H9 (cell line): Measurements from ENCODE around the gene ELAC1. TPM values are rescaled to one million over a fixed set of nuclear protein-coding genes. Genes with fewer than 3 reads are reported as not detected.

Source experiments
- DNase-seq: peaks from one replicate; pipeline ENCODE4 v3.0.0-alpha.2; 2017
- H2AFZ ChIP-seq: one replicate; pipeline ENCODE4 v1.6.1; 2013; ENCODE audit warnings: mild to moderate bottlenecking, low read length, control low read depth, moderate library complexity
- H2AK5ac ChIP-seq: 2 replicates; pipeline ENCODE4 v1.6.1; 2013; ENCODE audit warnings: low read length, control low read depth, mixed read lengths; ENCODE audit not compliant: insufficient read length
- H2BK120ac ChIP-seq: one replicate; pipeline ENCODE4 v1.6.1; 2013; ENCODE audit warnings: low read depth, mild to moderate bottlenecking, low read length, control low read depth, inconsistent platforms; ENCODE audit not compliant: poor library complexity, severe bottlenecking
- H2BK12ac ChIP-seq: 2 replicates; pipeline ENCODE4 v1.6.1; 2013; ENCODE audit warnings: low read length, control low read depth, mixed read lengths, low read depth; ENCODE audit not compliant: insufficient read length
- H2BK15ac ChIP-seq: 2 replicates; pipeline ENCODE4 v1.6.1; 2013; ENCODE audit warnings: low read depth, low read length, control low read depth
- H2BK20ac ChIP-seq: one replicate; pipeline ENCODE4 v1.6.1; 2013; ENCODE audit warnings: low read depth, mild to moderate bottlenecking, low read length, control low read depth, inconsistent platforms; ENCODE audit not compliant: poor library complexity, severe bottlenecking
- H2BK5ac ChIP-seq: 2 replicates; pipeline ENCODE4 v1.6.1; 2013; ENCODE audit warnings: low read length, control low read depth, mixed read lengths; ENCODE audit not compliant: insufficient read length
- H3K14ac ChIP-seq: 2 replicates; pipeline ENCODE4 v1.6.1; 2013; ENCODE audit warnings: low read length, control low read depth; ENCODE audit not compliant: insufficient read depth
- H3K18ac ChIP-seq: 2 replicates; pipeline ENCODE4 v1.6.1; 2013; ENCODE audit warnings: low read depth, mild to moderate bottlenecking, mixed read lengths, low read length, control low read depth; ENCODE audit not compliant: insufficient read length
- H3K23ac ChIP-seq: 2 replicates; pipeline ENCODE4 v1.6.1; 2013; ENCODE audit warnings: low read length, control low read depth, mixed read lengths, low read depth; ENCODE audit not compliant: insufficient read length
- H3K23me2 ChIP-seq: 2 replicates; pipeline ENCODE4 v1.6.1; 2013; ENCODE audit warnings: low read depth, mild to moderate bottlenecking, mixed read lengths, low read length, control low read depth; ENCODE audit not compliant: insufficient read length, poor library complexity, severe bottlenecking
- H3K27ac ChIP-seq: 2 replicates; pipeline ENCODE4 v1.5.1; 2013; ENCODE audit warnings: low read length, control low read depth, mixed read lengths, low read depth; ENCODE audit not compliant: insufficient read length
- H3K27me3 ChIP-seq: 2 replicates; pipeline ENCODE4 v1.6.1; 2013; ENCODE audit warnings: low read length, control low read depth, inconsistent platforms; ENCODE audit not compliant: insufficient read depth
- H3K4ac ChIP-seq: 2 replicates; pipeline ENCODE4 v1.6.1; 2013; ENCODE audit warnings: low read depth, mild to moderate bottlenecking, control low read depth, inconsistent platforms, low read length, moderate library complexity
- H3K4me1 ChIP-seq: 2 replicates; pipeline ENCODE4 v1.6.1; 2013; ENCODE audit warnings: low read length, control low read depth, inconsistent platforms; ENCODE audit not compliant: insufficient read depth
- H3K4me2 ChIP-seq: 2 replicates; pipeline ENCODE4 v1.6.1; 2013; ENCODE audit warnings: low read length, control low read depth, mixed read lengths; ENCODE audit not compliant: insufficient read length, insufficient read depth
- H3K56ac ChIP-seq: 2 replicates; pipeline ENCODE4 v1.6.1; 2013; ENCODE audit warnings: low read depth, mild to moderate bottlenecking, mixed read lengths, low read length, control low read depth; ENCODE audit not compliant: insufficient read length
- H3K79me1 ChIP-seq: 2 replicates; pipeline ENCODE4 v1.6.1; 2013; ENCODE audit warnings: low read depth, mild to moderate bottlenecking, moderate library complexity, low read length, control low read depth, inconsistent platforms; ENCODE audit not compliant: insufficient read depth, poor library complexity, severe bottlenecking
- H3K79me2 ChIP-seq: 2 replicates; pipeline ENCODE4 v1.6.1; 2013; ENCODE audit warnings: low read length, control low read depth, inconsistent platforms; ENCODE audit not compliant: insufficient read depth
- H3K9ac ChIP-seq: 2 replicates; pipeline ENCODE4 v1.6.1; 2013; ENCODE audit warnings: low read length, control low read depth, mixed read lengths; ENCODE audit not compliant: insufficient read length; ENCODE audit errors: extremely low read depth
- H3K9me3 ChIP-seq: one replicate; pipeline ENCODE4 v1.6.1; 2013; ENCODE audit warnings: low read depth, low read length, inconsistent platforms; ENCODE audit not compliant: control insufficient read depth
- H3T11ph ChIP-seq: one replicate; pipeline ENCODE4 v1.6.1; 2013; ENCODE audit warnings: mild to moderate bottlenecking, low read length, control low read depth, inconsistent platforms
- H4K20me1 ChIP-seq: one replicate; pipeline ENCODE4 v1.6.1; 2013; ENCODE audit not compliant: control insufficient read depth, insufficient read length, insufficient read depth
- H4K5ac ChIP-seq: 2 replicates; pipeline ENCODE4 v1.6.1; 2013; ENCODE audit warnings: low read depth, mild to moderate bottlenecking, mixed read lengths, low read length, control low read depth; ENCODE audit not compliant: insufficient read length
- H4K8ac ChIP-seq: replicated peaks from 2 replicates; pipeline ENCODE4 v1.6.1; 2013; ENCODE audit warnings: low read length, control low read depth, mixed read lengths, low read depth; ENCODE audit not compliant: insufficient read length
- H4K91ac ChIP-seq: 2 replicates; pipeline ENCODE4 v1.6.1; 2013; ENCODE audit warnings: low read depth, mild to moderate bottlenecking, moderate library complexity, mixed read lengths, low read length, control low read depth; ENCODE audit not compliant: insufficient read length
- H3K27ac Mint-ChIP-seq, 3 experiments: 2 replicates in 2 of 3; 3 replicates in 1 of 3; pipeline ENCODE4 v1.8.0; 2020 to 2021; ENCODE audit warnings: mixed read lengths in 3 of 3, mild to moderate bottlenecking in 1 of 3, moderate library complexity in 1 of 3
- H3K27me3 Mint-ChIP-seq: 2 replicates; pipeline ENCODE4 v1.8.0; 2021; ENCODE audit warnings: low read depth, mild to moderate bottlenecking, moderate library complexity, mixed read lengths
- H3K36me3 Mint-ChIP-seq, 3 experiments: 2 replicates in 2 of 3; 3 replicates in 1 of 3; pipeline ENCODE4 v1.8.0; 2020 to 2021; ENCODE audit warnings: low read depth in 3 of 3, mixed read lengths in 3 of 3; ENCODE audit not compliant: insufficient read depth in 1 of 3
- H3K4me1 Mint-ChIP-seq, 2 experiments: 2 replicates each; pipeline ENCODE4 v1.8.0; 2020; ENCODE audit warnings: mixed read lengths in 2 of 2
- H3K4me3 Mint-ChIP-seq, 2 experiments: 2 replicates in 1 of 2; 3 replicates in 1 of 2; pipeline ENCODE4 v1.8.0; 2020 to 2021; ENCODE audit warnings: mild to moderate bottlenecking in 2 of 2, mixed read lengths in 2 of 2, moderate library complexity in 1 of 2
- H3K9me3 Mint-ChIP-seq, 2 experiments: 2 replicates in 1 of 2; 3 replicates in 1 of 2; pipeline ENCODE4 v1.8.0; 2020; ENCODE audit warnings: mild to moderate bottlenecking in 2 of 2, mixed read lengths in 2 of 2, moderate library complexity in 1 of 2
- WGBS: extraction: QIAGEN DNeasy Blood & Tissue Kit; methylation state at CpG from one replicate; pipeline ENCODE4 v1.1.7; 2013; ENCODE audit warnings: missing lambda C conversion rate, low lambda C conversion rate, mixed read lengths; ENCODE audit not compliant: insufficient read length; ENCODE audit errors: extremely low coverage; 5-methylcytosine and 5-hydroxymethylcytosine counted together
- total RNA-seq: library from RNA; stranded (reverse); gene quantifications from 2 replicates; pipeline ENCODE4 v1.2.1, GENCODE V29; 2021
- TF ChIP-seq, protein P1 (sequence below): fragments of 200-600 bp; sonication (generic); conservative IDR thresholded peaks from 3 replicates; pipeline ENCODE4 v1.8.0; 2021; ENCODE audit warnings: antibody characterized with exemption, mild to moderate bottlenecking

The ELAC1 gene
- total RNA-seq, 1 experiment from 2014 or later = 5.7 TPM

DNA sequence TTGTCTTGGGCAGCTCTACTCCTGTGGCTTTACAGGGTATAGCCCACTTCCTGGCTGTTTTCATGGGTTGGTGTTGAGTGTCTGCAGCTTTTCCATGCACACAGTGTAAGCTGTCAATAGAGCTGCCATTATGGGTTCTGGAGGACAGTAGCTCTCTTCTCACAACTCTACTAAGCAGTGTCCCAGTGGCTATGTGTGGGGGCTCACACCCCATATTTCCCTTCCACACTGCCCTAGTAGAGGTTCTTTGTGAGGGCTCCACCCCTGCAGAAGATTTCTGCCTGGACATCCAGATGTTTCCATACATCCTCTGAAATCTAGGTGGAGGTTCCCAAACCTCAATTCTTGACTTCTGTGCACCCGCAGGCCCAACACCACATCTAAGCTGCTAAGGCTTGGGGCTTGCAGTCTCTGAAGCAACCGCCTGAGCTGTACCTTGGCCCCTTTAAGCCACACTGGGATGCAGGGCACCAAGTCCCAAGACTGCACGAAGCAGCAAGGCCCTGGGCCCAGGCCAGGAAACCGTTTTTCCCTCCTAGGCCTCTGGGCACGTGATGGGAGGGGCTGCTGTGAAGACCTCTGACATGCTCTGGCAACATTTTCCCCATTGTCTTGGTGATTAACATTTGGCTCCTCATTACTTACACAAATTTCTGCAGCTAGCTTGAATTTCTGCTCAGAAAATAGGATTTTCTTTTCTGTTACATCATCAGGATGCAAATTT lies 9.4 kb downstream of the ELAC1 start:
- Histone ChIP-seq H3K4ac (no peak overlapping the region), H3K79me1 (no peaks in the 10 kb centered on the region), H2AFZ (no peak overlapping the region), H3K27ac (no peak overlapping the region), H3K56ac (no peak overlapping the region), H3K4me1 (no peaks in the 10 kb centered on the region), H3K14ac (no peak overlapping the region), H3K18ac (no peak overlapping the region), H2AK5ac (no peak overlapping the region), H2BK15ac (no peak overlapping the region), H2BK120ac (no peak overlapping the region), H3K79me2 (no peaks in the 10 kb centered on the region), H3K9me3 (peaks cover 7% of the 10 kb centered on the region), H3K23me2 (no peaks in the 10 kb centered on the region), H2BK5ac (no peak overlapping the region), H4K91ac (no peak overlapping the region), H4K8ac (no peak overlapping the region), H3K23ac (no peak overlapping the region), H3T11ph (no peak overlapping the region), H4K5ac (no peak overlapping the region), H3K9ac (no peak overlapping the region), H3K4me2 (no peak overlapping the region), H3K27me3 (no peaks in the 10 kb centered on the region), H2BK12ac (no peak overlapping the region), H4K20me1 (no peaks in the 10 kb centered on the region), H2BK20ac (no peak overlapping the region)
- H3K9me3 Mint-ChIP-seq = peaks cover 25% of the 10 kb centered on the region in 2 experiments
- DNase-seq = no peak
- TF ChIP-seq, protein P1, sequence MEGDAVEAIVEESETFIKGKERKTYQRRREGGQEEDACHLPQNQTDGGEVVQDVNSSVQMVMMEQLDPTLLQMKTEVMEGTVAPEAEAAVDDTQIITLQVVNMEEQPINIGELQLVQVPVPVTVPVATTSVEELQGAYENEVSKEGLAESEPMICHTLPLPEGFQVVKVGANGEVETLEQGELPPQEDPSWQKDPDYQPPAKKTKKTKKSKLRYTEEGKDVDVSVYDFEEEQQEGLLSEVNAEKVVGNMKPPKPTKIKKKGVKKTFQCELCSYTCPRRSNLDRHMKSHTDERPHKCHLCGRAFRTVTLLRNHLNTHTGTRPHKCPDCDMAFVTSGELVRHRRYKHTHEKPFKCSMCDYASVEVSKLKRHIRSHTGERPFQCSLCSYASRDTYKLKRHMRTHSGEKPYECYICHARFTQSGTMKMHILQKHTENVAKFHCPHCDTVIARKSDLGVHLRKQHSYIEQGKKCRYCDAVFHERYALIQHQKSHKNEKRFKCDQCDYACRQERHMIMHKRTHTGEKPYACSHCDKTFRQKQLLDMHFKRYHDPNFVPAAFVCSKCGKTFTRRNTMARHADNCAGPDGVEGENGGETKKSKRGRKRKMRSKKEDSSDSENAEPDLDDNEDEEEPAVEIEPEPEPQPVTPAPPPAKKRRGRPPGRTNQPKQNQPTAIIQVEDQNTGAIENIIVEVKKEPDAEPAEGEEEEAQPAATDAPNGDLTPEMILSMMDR = no peak
- H3K27me3 Mint-ChIP-seq = no peaks in the 10 kb centered on the region
- H3K36me3 Mint-ChIP-seq = peaks cover 42 to 49% (median 45%) of the 10 kb centered on the region in 3 experiments
- H3K27ac Mint-ChIP-seq = no peak overlapping the region
- H3K4me3 Mint-ChIP-seq = no peak overlapping the region
- no CpG with 5 or more reads among the region's 5 CpGs for WGBS
- no peaks in the 10 kb centered on the region for H3K4me1 Mint-ChIP-seq
